IMR-90 (cell line): ENCODE data around the gene TMEM62.

Experiments
- RAD21 ChIP-seq: IDR thresholded peaks from 2 replicates; pipeline ENCODE4 v1.6.1; 2012; ENCODE audit warnings: low read length, improper control_type of control experiment
- TF ChIP-seq, protein P1 (sequence below): conservative IDR thresholded peaks from 2 replicates; pipeline ENCODE4 v1.5.1; 2012; ENCODE audit warnings: mild to moderate bottlenecking, low read depth, low read length, improper control_type of control experiment

- no peak for TF ChIP-seq RAD21
- TF ChIP-seq, protein P1, sequence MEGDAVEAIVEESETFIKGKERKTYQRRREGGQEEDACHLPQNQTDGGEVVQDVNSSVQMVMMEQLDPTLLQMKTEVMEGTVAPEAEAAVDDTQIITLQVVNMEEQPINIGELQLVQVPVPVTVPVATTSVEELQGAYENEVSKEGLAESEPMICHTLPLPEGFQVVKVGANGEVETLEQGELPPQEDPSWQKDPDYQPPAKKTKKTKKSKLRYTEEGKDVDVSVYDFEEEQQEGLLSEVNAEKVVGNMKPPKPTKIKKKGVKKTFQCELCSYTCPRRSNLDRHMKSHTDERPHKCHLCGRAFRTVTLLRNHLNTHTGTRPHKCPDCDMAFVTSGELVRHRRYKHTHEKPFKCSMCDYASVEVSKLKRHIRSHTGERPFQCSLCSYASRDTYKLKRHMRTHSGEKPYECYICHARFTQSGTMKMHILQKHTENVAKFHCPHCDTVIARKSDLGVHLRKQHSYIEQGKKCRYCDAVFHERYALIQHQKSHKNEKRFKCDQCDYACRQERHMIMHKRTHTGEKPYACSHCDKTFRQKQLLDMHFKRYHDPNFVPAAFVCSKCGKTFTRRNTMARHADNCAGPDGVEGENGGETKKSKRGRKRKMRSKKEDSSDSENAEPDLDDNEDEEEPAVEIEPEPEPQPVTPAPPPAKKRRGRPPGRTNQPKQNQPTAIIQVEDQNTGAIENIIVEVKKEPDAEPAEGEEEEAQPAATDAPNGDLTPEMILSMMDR: no peak
Observed at GRCh38 chr15:43134157-43134635, 810 bp downstream of the TMEM62 start.
